SK-N-MC (cell line): ENCODE measurements around the gene RNF38.

Experiments used
- EZH2 ChIP-seq: fragments of 200-600 bp; sonication (generic); IDR thresholded peaks from one replicate; pipeline ENCODE4 v1.6.1; 2017; ENCODE audit warnings: antibody characterized with exemption
- POLR2AphosphoS5 ChIP-seq: IDR thresholded peaks from 2 replicates; pipeline ENCODE4 v1.6.1; 2012; ENCODE audit warnings: mild to moderate bottlenecking, low read depth, low read length, borderline replicate concordance

DNA sequence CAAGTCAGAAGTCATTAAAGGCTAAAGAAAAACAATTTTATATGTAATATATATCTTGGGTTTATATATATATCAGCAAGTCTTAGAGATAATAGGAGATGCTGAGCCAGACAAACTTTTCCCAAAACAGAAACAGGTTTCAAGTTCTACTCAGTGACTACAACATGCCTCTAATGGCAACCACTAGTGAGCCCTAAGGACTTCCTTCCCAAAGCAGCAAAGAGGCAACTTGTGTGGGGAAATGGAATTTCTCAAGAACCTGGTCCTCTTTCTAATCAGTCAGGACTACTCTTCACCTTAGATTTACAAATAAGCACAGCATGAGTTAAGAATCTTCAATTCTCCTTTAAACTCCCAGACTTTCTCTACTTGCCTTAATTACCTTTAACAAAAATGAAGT is 17.6 kb downstream of the RNF38 start:
- no peak for TF ChIP-seq POLR2AphosphoS5
- TF ChIP-seq EZH2: no peak
